Eye (tissue), 1 donor: Measurements from ENCODE around the gene ZNF683.

Source experiments
- DNase-seq: peaks from one replicate; pipeline ENCODE4 v3.0.0-alpha.2; 2015

The ZNF683 gene

GRCh38 chr1:26357121-26357602 lies 15.4 kb downstream of the ZNF683 start:
- DNase-seq = no peak

- no peak for DNase-seq
Measured at GRCh38 chr1:26356106-26356505, 16.4 kb downstream of the ZNF683 start.

- no peak for DNase-seq
Measured at GRCh38 chr1:26354972-26355371, 17.6 kb downstream of the ZNF683 start.

DNA sequence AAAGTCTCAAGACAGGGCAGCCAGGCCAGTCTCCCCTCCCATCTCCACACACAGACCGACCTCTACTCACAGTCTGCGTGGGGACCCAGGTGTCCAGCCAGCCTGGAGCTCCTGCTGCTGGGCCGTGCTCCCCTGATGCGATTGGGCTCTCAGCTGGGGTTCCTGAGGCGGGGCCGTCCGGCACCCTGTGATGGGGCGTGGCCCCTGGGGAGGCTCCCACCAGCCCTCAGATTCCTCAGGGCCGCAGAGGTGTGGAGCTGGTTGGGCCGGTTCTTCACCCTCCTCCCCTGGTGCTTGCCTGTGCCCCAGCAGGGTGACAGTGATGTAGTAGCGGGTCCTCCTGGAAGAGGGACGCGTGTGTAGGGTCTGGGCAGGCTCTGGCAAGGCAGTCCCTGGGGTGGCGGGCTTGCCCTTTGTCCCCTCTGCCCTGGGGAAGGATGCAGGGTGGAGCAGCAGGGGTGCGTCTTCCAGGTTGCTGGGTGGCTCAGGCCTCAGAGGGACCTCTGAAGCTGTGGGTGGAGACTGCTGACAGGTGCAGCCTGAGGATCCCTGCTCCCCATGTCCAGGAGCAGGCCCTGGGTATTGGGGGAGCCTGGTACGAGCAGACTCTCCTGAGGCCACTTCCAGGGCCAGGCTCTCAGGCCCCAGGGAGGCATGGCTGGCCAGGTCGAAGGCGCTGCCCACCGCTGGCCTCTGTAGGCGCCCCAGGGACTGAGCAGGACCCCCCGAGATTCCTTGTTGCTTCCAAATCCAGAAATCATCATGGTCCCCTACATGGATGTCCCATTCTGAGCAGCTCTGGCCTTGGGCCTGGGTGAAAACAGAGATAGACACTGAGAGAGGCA lies 18.4 kb downstream of the ZNF683 start, which contains the start of gene CRYBG2:
TSS of gene CRYBG2 (minus strand) at position 155 of the 845 bp plus-strand sequence. CDS start 7,473 bp downstream, outside the sequence.
- DNase-seq = no peak

DNA sequence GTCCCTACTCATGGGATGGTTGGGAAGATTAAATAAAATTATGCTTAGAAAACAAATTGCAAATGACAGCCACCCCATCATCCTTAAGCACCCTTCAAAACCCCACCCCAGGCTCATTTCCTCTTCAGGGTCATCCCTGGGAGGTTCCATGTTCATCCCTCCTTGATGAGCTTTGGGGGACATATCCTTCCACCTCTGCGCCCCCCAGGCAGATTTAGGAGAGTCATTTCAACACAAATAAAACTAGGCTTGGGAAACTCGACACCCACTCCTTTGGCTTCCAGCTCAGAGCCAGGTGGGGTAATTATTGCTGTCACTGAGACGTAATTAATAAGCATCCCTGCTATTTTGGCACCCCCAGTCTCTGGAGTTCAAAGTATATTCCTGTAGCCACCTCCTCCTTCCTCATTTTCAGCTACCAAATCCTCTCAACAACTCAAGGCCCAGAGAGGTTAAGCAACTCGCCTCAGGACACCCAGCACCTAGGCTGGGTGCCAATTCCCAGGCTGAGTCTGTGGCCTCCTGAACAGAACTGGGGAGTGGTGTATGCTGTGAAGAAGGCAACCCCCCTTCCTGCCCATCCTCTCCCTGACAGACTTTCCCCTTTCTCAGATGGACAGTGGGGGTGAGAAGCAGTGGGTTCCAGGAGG lies 19.2 kb downstream of the ZNF683 start:
- DNase-seq = no peak

DNA sequence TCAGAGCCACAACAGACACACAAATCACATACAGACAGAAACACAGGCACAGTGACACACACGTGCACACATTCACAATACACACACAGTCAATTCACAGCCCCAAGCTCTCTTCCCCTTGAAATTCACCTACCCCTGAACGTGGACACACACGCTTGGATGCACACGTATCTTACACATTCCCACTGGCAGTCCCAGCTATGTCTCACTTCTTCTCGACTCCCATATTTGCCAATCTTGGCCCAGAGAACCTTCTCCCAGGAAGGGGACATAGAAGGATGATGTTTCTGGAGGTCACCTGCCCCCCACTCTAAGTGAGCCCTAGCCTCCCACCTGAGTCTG lies 20.2 kb downstream of the ZNF683 start:
- DNase-seq = no peak

GRCh38 chr1:26351590-26352337 lies 20.8 kb downstream of the ZNF683 start:
- no peak for DNase-seq

DNA sequence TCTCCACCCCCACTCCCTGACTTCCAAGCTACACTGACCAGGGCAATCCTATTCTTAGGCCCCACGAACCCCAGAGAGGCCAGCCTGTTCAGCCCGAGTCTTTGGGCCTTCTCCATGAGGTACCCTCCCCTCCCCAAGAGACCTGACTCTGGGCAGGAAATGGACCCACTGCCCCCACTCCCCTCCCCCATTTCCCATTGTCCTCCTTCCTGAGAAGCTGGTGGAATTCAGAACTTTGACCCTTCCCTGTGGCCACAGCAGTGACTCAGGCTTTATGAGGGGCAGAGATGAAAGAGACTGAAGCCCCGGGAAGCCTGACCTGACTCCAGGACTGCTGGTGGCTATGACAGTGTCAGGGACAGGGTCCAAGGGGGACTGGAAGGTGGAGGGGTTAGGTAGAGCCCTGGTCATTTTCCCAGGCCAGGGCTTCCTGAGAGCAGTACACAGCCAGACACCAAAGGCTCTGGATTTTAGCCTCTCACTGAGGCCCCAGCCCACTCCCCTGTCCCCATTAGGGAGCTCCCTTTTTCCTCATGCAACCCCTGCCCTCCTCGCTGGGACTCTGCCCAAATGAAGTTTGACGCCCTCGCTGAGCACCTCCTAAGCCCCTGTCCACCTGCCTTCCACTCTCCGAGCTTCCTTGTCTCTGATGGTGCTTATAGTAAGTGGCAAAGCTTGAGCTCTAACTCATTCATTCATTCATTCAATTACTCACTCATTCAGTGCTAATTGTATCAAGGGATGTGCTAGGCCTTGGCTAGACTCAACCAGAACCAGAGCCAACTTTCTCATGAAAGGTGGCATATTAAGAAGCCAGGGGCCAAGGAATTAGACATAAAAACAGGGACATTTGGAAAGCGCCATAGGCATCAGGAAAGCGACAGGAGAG lies 21.6 kb downstream of the ZNF683 start:
- DNase-seq = no peak

DNA sequence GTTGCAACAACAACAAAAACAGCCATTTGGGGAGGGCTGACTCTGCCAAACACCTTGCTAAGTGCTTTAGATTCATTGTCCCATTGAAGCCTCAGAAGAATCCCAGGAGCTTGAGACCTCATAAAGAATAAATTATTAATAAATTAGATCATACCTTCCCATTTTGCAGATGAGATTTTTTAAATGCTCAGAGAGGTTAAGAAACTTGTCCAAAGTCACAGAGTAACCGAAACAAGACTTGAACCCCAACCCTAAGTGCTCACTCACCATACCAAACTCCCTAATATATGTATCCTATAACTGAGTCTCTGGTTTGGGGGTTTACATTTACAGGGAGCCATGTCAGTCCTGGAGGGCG lies 22.2 kb downstream of the ZNF683 start:
- no peak for DNase-seq

DNA sequence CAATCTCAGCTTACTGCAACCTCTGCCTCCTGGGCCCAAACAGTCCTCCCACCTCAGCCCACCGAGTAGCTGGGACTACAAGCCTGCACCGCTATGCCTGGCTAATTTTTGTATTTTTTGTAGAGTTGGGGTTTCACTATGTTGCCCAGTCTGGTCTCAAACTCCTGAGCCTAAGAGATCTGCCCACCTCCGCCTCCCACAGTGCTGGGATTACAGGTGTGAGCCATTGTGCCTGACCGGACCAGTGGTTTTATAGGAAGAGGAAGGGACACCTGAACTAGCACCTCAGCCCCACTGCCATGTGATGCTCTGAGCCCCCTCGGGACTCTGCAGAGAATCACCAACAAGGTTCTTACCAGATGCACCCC lies 22.7 kb downstream of the ZNF683 start:
- no peak for DNase-seq

- DNase-seq = no peak
Measured at GRCh38 chr1:26349188-26349876, 23.2 kb downstream of the ZNF683 start.

DNA sequence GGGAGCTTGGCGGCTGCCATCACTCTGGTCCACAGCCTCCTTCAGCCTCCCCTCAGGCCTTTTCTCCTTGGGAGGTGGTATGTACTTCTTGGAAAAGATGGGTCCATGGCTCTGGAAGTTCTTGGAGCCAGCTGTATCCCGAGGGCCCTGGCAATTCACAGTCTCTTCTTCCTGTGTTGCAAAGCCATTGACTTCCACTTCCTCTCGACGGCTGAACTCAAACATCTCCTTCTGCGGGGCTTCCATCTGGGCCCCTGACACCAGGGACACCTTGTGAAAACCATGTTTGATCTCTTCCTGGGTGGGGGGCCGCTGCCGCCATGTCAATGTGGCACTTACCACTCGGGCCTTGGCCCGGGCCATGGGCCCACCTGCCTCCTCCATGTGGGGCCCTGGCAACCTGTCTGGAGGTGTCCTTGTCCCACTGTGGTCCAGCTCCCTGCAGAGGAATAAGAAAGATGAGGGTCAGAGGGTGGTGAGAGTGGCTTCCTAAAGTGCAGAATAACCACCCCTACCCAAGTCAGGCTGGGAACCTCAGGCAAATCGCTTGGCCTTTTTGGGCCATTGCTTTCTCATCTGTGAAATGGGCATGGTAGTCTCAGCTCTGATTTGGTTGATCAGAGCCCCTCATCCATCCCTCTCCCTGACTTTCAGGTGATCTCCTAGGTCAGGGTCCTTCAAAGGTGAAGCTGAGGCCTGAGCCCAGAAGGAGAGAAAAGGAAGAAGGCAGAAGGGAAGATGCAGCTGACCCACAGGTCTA lies 26.1 kb downstream of the ZNF683 start:
- no peak for DNase-seq

- no peak for DNase-seq
Measured at GRCh38 chr1:26345718-26346117, 26.8 kb downstream of the ZNF683 start.

DNA sequence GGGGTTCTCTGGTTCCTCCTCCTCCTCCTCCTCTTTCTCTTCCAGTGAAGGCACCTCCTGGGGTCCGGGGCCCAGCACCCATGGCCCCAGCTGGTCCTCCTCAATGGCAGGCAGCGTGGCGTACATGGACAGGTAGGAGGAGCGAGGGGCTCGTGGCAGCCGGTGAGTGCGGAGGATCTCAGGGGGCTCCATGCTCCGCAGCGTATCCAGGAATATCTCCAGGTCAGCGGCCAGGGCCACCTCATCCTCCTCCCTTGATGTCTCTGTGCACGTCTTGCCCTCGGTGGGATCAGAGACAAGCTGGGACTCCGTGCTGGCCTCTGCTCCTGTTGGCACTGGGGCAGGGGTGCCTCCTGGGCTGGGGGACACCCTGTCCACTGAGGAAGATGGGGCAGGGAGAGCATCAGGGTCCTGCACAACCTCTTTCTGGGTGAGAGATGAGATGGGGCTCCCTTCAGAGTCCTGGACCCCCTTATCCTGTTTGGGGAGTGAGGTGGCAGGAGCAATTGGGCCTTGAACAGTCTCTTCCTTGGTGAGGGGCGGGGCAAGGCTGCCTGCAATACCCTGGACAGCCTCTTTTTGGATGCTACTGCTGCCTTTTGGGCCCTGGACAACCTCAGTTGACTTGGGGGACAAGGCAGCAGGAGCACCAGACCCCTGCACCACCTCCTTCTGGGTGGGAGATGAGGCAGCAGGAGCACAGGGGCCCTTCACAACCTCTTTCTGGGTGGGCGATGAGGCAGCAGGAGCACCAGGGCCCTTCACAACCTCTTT lies 28.2 kb downstream of the ZNF683 start:
- DNase-seq = no peak

GRCh38 chr1:26340047-26340481 lies 32.5 kb downstream of the ZNF683 start:
- no peak for DNase-seq

DNA sequence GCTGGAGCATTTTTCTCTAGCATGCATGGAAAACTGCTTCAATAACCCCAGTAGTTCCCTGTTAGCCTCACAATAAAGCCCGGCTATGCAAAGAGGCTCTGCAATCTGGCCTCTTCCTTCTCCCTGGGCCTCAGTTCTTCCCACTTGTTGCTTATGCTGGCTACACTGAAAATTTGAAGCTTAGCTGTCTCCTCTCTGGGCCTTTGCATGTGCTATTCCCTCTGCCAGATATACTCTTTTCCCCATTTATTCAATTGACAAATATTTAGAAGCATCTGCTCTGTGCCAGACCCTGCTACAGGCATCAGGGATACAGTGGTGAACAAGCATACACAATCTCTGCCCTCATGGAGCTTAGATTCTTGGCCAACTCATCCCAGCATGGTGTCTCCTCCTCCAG lies 33.9 kb downstream of the ZNF683 start:
- DNase-seq = no peak

- DNase-seq = no peak
Measured at GRCh38 chr1:26337625-26338024, 34.9 kb downstream of the ZNF683 start.

- no peak for DNase-seq
Measured at GRCh38 chr1:26337206-26337535, 35.4 kb downstream of the ZNF683 start.

GRCh38 chr1:26336477-26337205 lies 35.9 kb downstream of the ZNF683 start:
- DNase-seq = peak; percentile 66
